GM06990 (cell line): Measurements from ENCODE around the gene TBC1D9B.

ENCODE experiments used
- DNase-seq: peaks from one replicate; pipeline ENCODE4 v3.0.0-alpha.2; 2011; ENCODE audit not compliant: insufficient read length; ENCODE audit errors: extremely low read depth
- H3K27me3 ChIP-seq: replicated peaks from 2 replicates; pipeline ENCODE4 v1.6.0; 2011; ENCODE audit warnings: low read length; ENCODE audit not compliant: control insufficient read depth, insufficient read depth
- H3K36me3 ChIP-seq: 2 replicates; pipeline ENCODE4 v1.5.1; 2011; ENCODE audit warnings: low read length; ENCODE audit not compliant: control insufficient read depth, insufficient read depth
- H3K4me3 ChIP-seq: replicated peaks from 2 replicates; pipeline ENCODE4 v1.5.1; 2011; ENCODE audit warnings: low read depth, mild to moderate bottlenecking, control low read depth, low read length
- CTCF ChIP-seq: IDR thresholded peaks from 2 replicates; pipeline ENCODE4 v1.5.1; 2011; ENCODE audit warnings: low read length, control low read depth, mild to moderate bottlenecking, inconsistent platforms; ENCODE audit not compliant: insufficient read depth, poor library complexity, severe bottlenecking

Gene TBC1D9B

DNA sequence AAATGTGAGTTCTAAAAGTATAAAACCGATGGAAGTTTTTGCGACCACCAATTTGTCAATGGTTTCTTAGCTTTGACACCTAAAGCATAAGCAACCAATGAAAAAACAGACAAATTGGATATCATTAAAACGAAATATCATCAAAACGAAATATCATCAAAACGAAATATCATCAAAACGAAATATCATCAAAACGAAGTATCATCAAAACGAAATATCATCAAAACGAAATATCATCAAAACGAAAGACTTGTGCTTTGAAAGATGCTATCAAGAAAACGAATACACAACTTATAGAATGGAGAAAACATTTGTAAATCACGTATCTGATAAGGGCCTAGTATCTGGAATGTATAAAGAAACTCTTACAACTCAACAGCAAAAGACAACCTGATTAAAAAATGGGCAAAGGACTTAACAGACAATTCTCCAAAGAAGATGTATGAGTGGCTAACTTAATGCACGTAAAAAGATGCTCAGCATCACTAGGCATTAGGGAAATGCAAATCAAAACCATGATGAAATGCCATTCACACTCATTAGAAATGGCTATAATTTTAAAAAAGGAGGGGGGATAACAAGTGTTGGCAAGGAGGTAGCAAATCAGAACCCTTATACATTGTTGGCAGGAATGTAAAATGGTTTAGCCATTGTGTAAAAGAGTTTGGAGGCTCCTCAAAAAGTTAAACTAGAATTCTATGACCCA, 29.4 kb upstream of the TBC1D9B start:
- DNase-seq, result no peak
- Histone ChIP-seq H3K36me3 (no peaks in the 10 kb centered on the region), H3K27me3 (no peaks in the 10 kb centered on the region), H3K4me3 (no peak overlapping the region)
- TF ChIP-seq CTCF, result no peak

GRCh38 chr5:179930788-179931473, 23.2 kb upstream of the TBC1D9B start:
- no peak for DNase-seq
- H3K36me3 ChIP-seq, result no peaks in the 10 kb centered on the region
- no peak for TF ChIP-seq CTCF
- H3K27me3 ChIP-seq, result no peaks in the 10 kb centered on the region
- H3K4me3 ChIP-seq, result no peak overlapping the region

DNA sequence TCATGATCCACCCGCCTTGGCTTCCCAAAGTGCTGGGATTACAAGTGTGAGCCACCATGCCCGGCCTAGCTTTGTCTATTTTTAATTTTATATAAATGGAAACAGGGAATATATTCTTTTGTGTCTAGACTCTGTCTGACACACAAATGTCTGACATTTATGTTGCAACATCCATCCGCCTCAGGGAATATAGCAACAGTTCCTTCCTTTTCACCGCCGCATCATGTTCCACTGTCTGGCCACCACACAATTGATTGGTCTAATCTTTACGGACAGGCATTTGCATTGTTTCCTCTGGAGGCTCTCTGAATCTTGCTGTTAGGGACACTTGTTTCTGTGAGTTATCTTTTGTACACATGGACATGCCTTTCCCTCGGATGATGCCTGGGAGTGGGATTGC, 20.1 kb upstream of the TBC1D9B start:
- DNase-seq, result no peak
- H3K4me3 ChIP-seq, result no peak overlapping the region
- no peaks in the 10 kb centered on the region for H3K36me3 ChIP-seq
- no peaks in the 10 kb centered on the region for H3K27me3 ChIP-seq
- no peak for TF ChIP-seq CTCF

GRCh38 chr5:179926657-179927056, 19.0 kb upstream of the TBC1D9B start:
- no peak for TF ChIP-seq CTCF
- Histone ChIP-seq H3K27me3 (no peaks in the 10 kb centered on the region), H3K36me3 (no peaks in the 10 kb centered on the region), H3K4me3 (no peak overlapping the region)
- no peak for DNase-seq

GRCh38 chr5:179923436-179923835, 15.7 kb upstream of the TBC1D9B start:
- DNase-seq, result no peak
- TF ChIP-seq CTCF, result no peak
- no peak overlapping the region for H3K4me3 ChIP-seq

More at GRCh38 chr5:179923436-179923835, 15.7 kb upstream of the TBC1D9B start:
- H3K27me3 ChIP-seq, result no peaks in the 10 kb centered on the region
- H3K36me3 ChIP-seq, result no peaks in the 10 kb centered on the region
